Ishikawa (cell line): ENCODE measurements around the gene ATG9B.

Experiments
- CEBPB ChIP-seq: IDR thresholded peaks from 2 replicates; pipeline ENCODE4 v1.6.1; 2012
- CREB1 ChIP-seq: IDR thresholded peaks from 2 replicates; pipeline ENCODE4 v1.6.1; 2012; ENCODE audit warnings: low read depth
- EGR1 ChIP-seq: IDR thresholded peaks from 2 replicates; pipeline ENCODE4 v1.6.1; 2012
- EP300 ChIP-seq: IDR thresholded peaks from 2 replicates; pipeline ENCODE4 v1.6.1; 2012; ENCODE audit warnings: borderline replicate concordance
- FOXM1 ChIP-seq: IDR thresholded peaks from 2 replicates; pipeline ENCODE4 v1.6.1; 2012; ENCODE audit warnings: low read depth, borderline replicate concordance
- MAX ChIP-seq: IDR thresholded peaks from 2 replicates; pipeline ENCODE4 v1.6.1; 2012
- NFIC ChIP-seq: IDR thresholded peaks from 2 replicates; pipeline ENCODE4 v1.6.1; 2012
- RAD21 ChIP-seq: IDR thresholded peaks from 2 replicates; pipeline ENCODE4 v1.6.1; 2012; ENCODE audit warnings: low read depth
- REST ChIP-seq: IDR thresholded peaks from 2 replicates; pipeline ENCODE4 v1.6.1; 2012; ENCODE audit warnings: low read depth, mild to moderate bottlenecking
- TAF1 ChIP-seq: IDR thresholded peaks from 2 replicates; pipeline ENCODE4 v1.6.1; 2012; ENCODE audit warnings: low read depth, mild to moderate bottlenecking
- TCF12 ChIP-seq: IDR thresholded peaks from 2 replicates; pipeline ENCODE4 v1.6.1; 2012; ENCODE audit warnings: low read depth
- TEAD4 ChIP-seq: IDR thresholded peaks from 2 replicates; pipeline ENCODE4 v1.6.1; 2012
- USF1 ChIP-seq: IDR thresholded peaks from 2 replicates; pipeline ENCODE4 v1.6.1; 2012
- YY1 ChIP-seq: IDR thresholded peaks from 2 replicates; pipeline ENCODE4 v1.6.1; 2012; ENCODE audit warnings: low read depth
- ZBTB7A ChIP-seq: IDR thresholded peaks from 2 replicates; pipeline ENCODE4 v1.6.1; 2012; ENCODE audit warnings: low read depth

ATG9B gene

GRCh38 chr7:151024435-151025056 is at the start of gene ATG9B:
Gene ATG9B (minus strand): TSS chr7:151024494. CDS start chr7:151024423, 71 bp downstream.
- TF ChIP-seq RAD21 (no peak), MAX (no peak), TEAD4 (no peak), FOXM1 (no peak), YY1 (no peak), USF1 (no peak), TAF1 (no peak), EP300 (no peak), CREB1 (no peak), TCF12 (no peak), NFIC (no peak), CEBPB (no peak), EGR1 (no peak), ZBTB7A (no peak), REST (no peak)

GRCh38 chr7:151073990-151074389 is 49.7 kb upstream of the ATG9B start:
- no peak for TF ChIP-seq RAD21
- TF ChIP-seq TEAD4: no peak
- no peak for TF ChIP-seq FOXM1
- no peak for TF ChIP-seq TAF1
- TF ChIP-seq YY1: no peak

- no peak for TF ChIP-seq TCF12
- no peak for TF ChIP-seq CEBPB
- no peak for TF ChIP-seq RAD21
- TF ChIP-seq CREB1: no peak
- TF ChIP-seq REST: no peak
- TF ChIP-seq EGR1: no peak
- TF ChIP-seq TAF1: no peak
- no peak for TF ChIP-seq TEAD4
- TF ChIP-seq YY1: no peak
- no peak for TF ChIP-seq NFIC
- no peak for TF ChIP-seq USF1
These were observed 47.0 kb upstream of the ATG9B start for GRCh38 chr7:151071032-151071866.

GRCh38 chr7:151070574-151070960 is 46.3 kb upstream of the ATG9B start:
- TF ChIP-seq MAX (no peak), TEAD4 (no peak), YY1 (no peak), FOXM1 (no peak), TAF1 (no peak), RAD21 (no peak), TCF12 (no peak), EP300 (no peak), EGR1 (no peak), NFIC (no peak), CREB1 (no peak), CEBPB (no peak), REST (no peak), ZBTB7A (no peak), USF1 (no peak)
